OCI-LY1 (cell line): Measurements from ENCODE around the gene DYNC1I1.

Experiments used
- EZH2 ChIP-seq: fragments of 200-600 bp; sonication (generic), shearing (Covaris generic); IDR thresholded peaks from 2 replicates; pipeline ENCODE4 v1.8.0; 2017; ENCODE audit warnings: borderline replicate concordance, mixed run types, mild to moderate bottlenecking, antibody characterized with exemption, low read length, moderate library complexity, mixed read lengths
- TF ChIP-seq, protein P1 (sequence below): fragments of 200-600 bp; sonication (generic), shearing (Covaris generic); IDR thresholded peaks from 2 replicates; pipeline ENCODE4 v1.5.1; 2017; ENCODE audit warnings: mild to moderate bottlenecking, antibody characterized with exemption, low read length, moderate library complexity, mixed read lengths

DNA sequence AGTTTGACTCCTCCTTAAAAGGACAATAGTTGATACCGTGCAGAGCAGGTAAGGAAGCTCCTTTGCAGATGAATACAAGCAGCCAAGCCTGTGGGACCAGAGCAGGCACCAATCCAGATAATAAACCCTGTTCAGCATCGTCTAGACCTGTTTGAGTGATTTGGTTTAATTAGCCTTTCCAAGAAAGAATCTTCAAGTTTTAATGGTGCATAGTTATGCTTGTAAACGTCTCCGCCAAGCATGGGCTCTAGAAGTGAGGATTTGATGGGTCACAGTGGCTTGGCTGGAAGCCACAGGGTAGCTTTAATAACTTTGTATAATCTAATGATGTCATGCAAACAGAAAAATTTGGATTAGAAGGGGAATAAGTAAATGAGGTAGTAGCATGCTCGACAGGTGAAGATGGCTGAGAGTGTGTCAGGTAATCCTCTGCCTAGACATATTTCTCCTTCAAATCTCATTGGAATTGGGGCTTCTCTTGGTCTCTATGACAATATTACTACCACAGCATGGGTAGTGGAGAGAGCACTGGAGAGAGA is 188.4 kb downstream of the DYNC1I1 start:
- TF ChIP-seq, protein P1, sequence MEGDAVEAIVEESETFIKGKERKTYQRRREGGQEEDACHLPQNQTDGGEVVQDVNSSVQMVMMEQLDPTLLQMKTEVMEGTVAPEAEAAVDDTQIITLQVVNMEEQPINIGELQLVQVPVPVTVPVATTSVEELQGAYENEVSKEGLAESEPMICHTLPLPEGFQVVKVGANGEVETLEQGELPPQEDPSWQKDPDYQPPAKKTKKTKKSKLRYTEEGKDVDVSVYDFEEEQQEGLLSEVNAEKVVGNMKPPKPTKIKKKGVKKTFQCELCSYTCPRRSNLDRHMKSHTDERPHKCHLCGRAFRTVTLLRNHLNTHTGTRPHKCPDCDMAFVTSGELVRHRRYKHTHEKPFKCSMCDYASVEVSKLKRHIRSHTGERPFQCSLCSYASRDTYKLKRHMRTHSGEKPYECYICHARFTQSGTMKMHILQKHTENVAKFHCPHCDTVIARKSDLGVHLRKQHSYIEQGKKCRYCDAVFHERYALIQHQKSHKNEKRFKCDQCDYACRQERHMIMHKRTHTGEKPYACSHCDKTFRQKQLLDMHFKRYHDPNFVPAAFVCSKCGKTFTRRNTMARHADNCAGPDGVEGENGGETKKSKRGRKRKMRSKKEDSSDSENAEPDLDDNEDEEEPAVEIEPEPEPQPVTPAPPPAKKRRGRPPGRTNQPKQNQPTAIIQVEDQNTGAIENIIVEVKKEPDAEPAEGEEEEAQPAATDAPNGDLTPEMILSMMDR: no peak
- TF ChIP-seq EZH2: no peak
